ENCODE data around the gene CAPN9. TPM values are rescaled to one million over a fixed set of nuclear protein-coding genes. Genes with fewer than 3 reads are reported as not detected.

CAPN9 gene
- total RNA-seq, 1 donor from 2014 or later: 0.19 TPM

GRCh38 chr1:230798491-230798890, 51.3 kb downstream of the CAPN9 start:
- no peak overlapping the region for H3K27ac ChIP-seq
- Mint-ChIP-seq H3K27ac (no peak overlapping the region), H3K36me3 (no peaks in the 10 kb centered on the region), H3K27me3 (ENCODE audit: insufficient read depth, low read depth) (peaks cover 8% of the 10 kb centered on the region), H3K9me3 (peaks cover 2% of the 10 kb centered on the region), H3K4me1 (peaks cover 22% of the 10 kb centered on the region), H3K4me3 (no peak overlapping the region)
- no peaks in the 10 kb centered on the region for H3F3A ChIP-seq (ENCODE audit: low read depth)
- no peaks in the 10 kb centered on the region for H3K9me3 ChIP-seq (ENCODE audit: low read depth)
- no peaks in the 10 kb centered on the region for H3K79me2 ChIP-seq (ENCODE audit: low read depth)
- H3K27me3 ChIP-seq: peaks cover 15% of the 10 kb centered on the region
- no peak overlapping the region for H3K4me3 ChIP-seq
- H3K4me2 ChIP-seq: no peak overlapping the region
- no peaks in the 10 kb centered on the region for H3K4me1 ChIP-seq
- no peaks in the 10 kb centered on the region for H3K36me3 ChIP-seq
- H3K9ac ChIP-seq: no peak overlapping the region
- no peak for DNase-seq (ENCODE audit: low spot score)
- TF ChIP-seq CTCF (IDR thresholded peaks at IDR 0.05): no peak
- no peak for TF ChIP-seq EZH2 (IDR thresholded peaks at IDR 0.05)
- no peak for TF ChIP-seq EZH2phosphoT487 (IDR thresholded peaks at IDR 0.05)
- no peak overlapping the region for H2AFZ ChIP-seq (replicated peaks)
- no peaks in the 10 kb centered on the region for H4K20me1 ChIP-seq (ENCODE audit: low read depth)

- Mint-ChIP-seq H3K36me3 (no peaks in the 10 kb centered on the region), H3K4me3 (no peak overlapping the region), H3K9me3 (peaks cover 2% of the 10 kb centered on the region), H3K27ac (no peak overlapping the region), H3K4me1 (peaks cover 15% of the 10 kb centered on the region), H3K27me3 (ENCODE audit: insufficient read depth, low read depth) (peaks cover 6% of the 10 kb centered on the region)
- no peaks in the 10 kb centered on the region for H3K9me3 ChIP-seq (ENCODE audit: low read depth)
- TF ChIP-seq CTCF (IDR thresholded peaks at IDR 0.05): no peak
- TF ChIP-seq EZH2phosphoT487 (IDR thresholded peaks at IDR 0.05): no peak
- no peak for TF ChIP-seq EZH2 (IDR thresholded peaks at IDR 0.05)
- no peaks in the 10 kb centered on the region for H3F3A ChIP-seq (ENCODE audit: low read depth)
- no peak overlapping the region for H3K27ac ChIP-seq
- H3K27me3 ChIP-seq: peaks cover 28% of the 10 kb centered on the region
- H3K4me1 ChIP-seq: no peaks in the 10 kb centered on the region
- H3K79me2 ChIP-seq (ENCODE audit: low read depth): no peaks in the 10 kb centered on the region
- no peaks in the 10 kb centered on the region for H3K36me3 ChIP-seq
- H3K4me3 ChIP-seq: no peak overlapping the region
- H2AFZ ChIP-seq (replicated peaks): no peak overlapping the region
- H3K9ac ChIP-seq: no peak overlapping the region
- H4K20me1 ChIP-seq (ENCODE audit: low read depth): no peaks in the 10 kb centered on the region
- no peak overlapping the region for H3K4me2 ChIP-seq
- DNase-seq (ENCODE audit: low spot score): no peak
Measured at GRCh38 chr1:230800891-230801840, 54.0 kb downstream of the CAPN9 start.

DNA sequence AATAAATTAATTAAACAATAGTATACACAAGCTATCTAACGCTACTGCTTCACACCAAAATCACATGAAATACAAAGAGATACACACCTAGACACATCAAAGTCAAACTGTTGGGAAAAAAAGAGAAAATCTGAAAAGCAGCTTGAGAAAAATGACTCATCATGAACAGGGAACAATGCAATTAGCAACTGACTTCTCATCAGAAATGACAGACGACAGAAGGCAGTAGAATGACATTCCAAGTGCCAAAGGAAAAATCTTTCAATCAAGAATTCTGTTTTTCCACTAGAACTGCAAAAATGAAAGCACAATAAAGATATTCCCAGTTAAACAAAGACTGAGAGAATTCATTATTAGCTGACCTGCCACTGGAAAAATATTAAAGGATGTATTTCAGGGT, 57.2 kb downstream of the CAPN9 start:
- H3K4me3 Mint-ChIP-seq: no peak overlapping the region
- H3K36me3 ChIP-seq: no peaks in the 10 kb centered on the region
- TF ChIP-seq CTCF (IDR thresholded peaks at IDR 0.05) (no peak), EZH2phosphoT487 (IDR thresholded peaks at IDR 0.05) (no peak)
- H3K27me3 Mint-ChIP-seq (ENCODE audit: insufficient read depth, low read depth): peaks cover 4% of the 10 kb centered on the region
- H3K27ac Mint-ChIP-seq: no peak overlapping the region
- H3K79me2 ChIP-seq (ENCODE audit: low read depth): no peaks in the 10 kb centered on the region
- H3K4me3 ChIP-seq: no peak overlapping the region
- H2AFZ ChIP-seq (replicated peaks): no peak overlapping the region
- H3K27ac ChIP-seq: no peak overlapping the region
- peaks cover 4% of the 10 kb centered on the region for H3K9me3 Mint-ChIP-seq
- no peak overlapping the region for H3K9ac ChIP-seq
- no peak overlapping the region for H3K4me2 ChIP-seq
- H3K36me3 Mint-ChIP-seq: no peaks in the 10 kb centered on the region
- H3K27me3 ChIP-seq: peaks cover 14% of the 10 kb centered on the region
- peaks cover 1% of the 10 kb centered on the region for H3K4me1 Mint-ChIP-seq
- H3F3A ChIP-seq (ENCODE audit: low read depth): no peaks in the 10 kb centered on the region
- no peaks in the 10 kb centered on the region for H3K4me1 ChIP-seq
- no peaks in the 10 kb centered on the region for H4K20me1 ChIP-seq (ENCODE audit: low read depth)
- no peak for DNase-seq (ENCODE audit: low spot score)
- H3K9me3 ChIP-seq (ENCODE audit: low read depth): no peaks in the 10 kb centered on the region

All from neural progenitor cell (in vitro differentiated cells).